Globus pallidus (tissue), 1 donor: ENCODE data around the gene CDX1.

ENCODE experiments used
- DNase-seq: peaks from one replicate; pipeline ENCODE4 v3.0.0-alpha.2; 2015; ENCODE audit warnings: low spot score

Gene CDX1

GRCh38 chr5:150131978-150132694 lies 34.4 kb upstream of the CDX1 start:
- no peak for DNase-seq

GRCh38 chr5:150132740-150133139 lies 33.8 kb upstream of the CDX1 start:
- DNase-seq: no peak

GRCh38 chr5:150133581-150134197 lies 32.9 kb upstream of the CDX1 start:
- no peak for DNase-seq

- no peak for DNase-seq
These were observed 32.4 kb upstream of the CDX1 start for GRCh38 chr5:150134198-150134588.

GRCh38 chr5:150135557-150136304 lies 30.8 kb upstream of the CDX1 start:
- DNase-seq: no peak

GRCh38 chr5:150136305-150137167 lies 30.0 kb upstream of the CDX1 start:
- DNase-seq: no peak

GRCh38 chr5:150137168-150137957 lies 29.2 kb upstream of the CDX1 start:
- no peak for DNase-seq

- DNase-seq: no peak
These were observed 28.6 kb upstream of the CDX1 start for GRCh38 chr5:150137997-150138396.

GRCh38 chr5:150138551-150139265 lies 27.9 kb upstream of the CDX1 start:
- peak; percentile 60 for DNase-seq

GRCh38 chr5:150139334-150139733 lies 27.2 kb upstream of the CDX1 start:
- DNase-seq: no peak

- no peak for DNase-seq
These were observed 25.7 kb upstream of the CDX1 start for GRCh38 chr5:150140830-150141229.

- no peak for DNase-seq
These were observed 24.9 kb upstream of the CDX1 start for GRCh38 chr5:150141544-150142184.

GRCh38 chr5:150142185-150142958 lies 24.2 kb upstream of the CDX1 start:
- DNase-seq: no peak

GRCh38 chr5:150142959-150143349 lies 23.6 kb upstream of the CDX1 start:
- DNase-seq: no peak

GRCh38 chr5:150143350-150144245 lies 23.0 kb upstream of the CDX1 start:
- no peak for DNase-seq

GRCh38 chr5:150144246-150144801 lies 22.3 kb upstream of the CDX1 start:
- no peak for DNase-seq

- no peak for DNase-seq
These were observed 21.7 kb upstream of the CDX1 start for GRCh38 chr5:150144879-150145278.

GRCh38 chr5:150146235-150146634 lies 20.3 kb upstream of the CDX1 start:
- DNase-seq: no peak
